HepG2 (cell line): Measurements from ENCODE around the gene POLG2.

Experiments
- HCFC1 ChIP-seq: fragments of 150-350 bp; IDR thresholded peaks from 2 replicates; pipeline ENCODE4 v1.6.1; 2014; ENCODE audit warnings: low read depth, low read length
- KAT7 ChIP-seq: IDR thresholded peaks from 2 replicates; pipeline ENCODE4 v1.6.1; 2018; ENCODE audit warnings: borderline replicate concordance, missing compliant biosample characterization
- MEIS1 ChIP-seq: sonication (generic); formaldehyde crosslinking; IDR thresholded peaks from 2 replicates; pipeline ENCODE4 v1.9.0; 2021; ENCODE audit warnings: mild to moderate bottlenecking, missing genetic modification reagents, moderate library complexity, borderline replicate concordance
- NKX3-1 ChIP-seq: sonication (generic); formaldehyde crosslinking; IDR thresholded peaks from 2 replicates; pipeline ENCODE4 v1.5.0; 2020; ENCODE audit warnings: missing genetic modification reagents
- POLR2AphosphoS5 ChIP-seq: IDR thresholded peaks from 2 replicates; pipeline ENCODE4 v1.6.1; 2012; ENCODE audit warnings: low read depth, low read length
- STAT5B ChIP-seq: sonication (generic); formaldehyde crosslinking; IDR thresholded peaks from 2 replicates; pipeline ENCODE4 v1.4.0; 2020; ENCODE audit warnings: missing genetic modification reagents
- ZBTB10 ChIP-seq: sonication (generic); formaldehyde crosslinking; IDR thresholded peaks from 2 replicates; pipeline ENCODE4 v1.4.0; 2020; ENCODE audit warnings: missing genetic modification reagents, borderline replicate concordance
- TF ChIP-seq, protein P1 (sequence below): sonication (generic); formaldehyde crosslinking; IDR thresholded peaks from 2 replicates; pipeline ENCODE4 v1.5.0; 2020; ENCODE audit warnings: mild to moderate bottlenecking, missing genetic modification reagents, moderate library complexity

DNA sequence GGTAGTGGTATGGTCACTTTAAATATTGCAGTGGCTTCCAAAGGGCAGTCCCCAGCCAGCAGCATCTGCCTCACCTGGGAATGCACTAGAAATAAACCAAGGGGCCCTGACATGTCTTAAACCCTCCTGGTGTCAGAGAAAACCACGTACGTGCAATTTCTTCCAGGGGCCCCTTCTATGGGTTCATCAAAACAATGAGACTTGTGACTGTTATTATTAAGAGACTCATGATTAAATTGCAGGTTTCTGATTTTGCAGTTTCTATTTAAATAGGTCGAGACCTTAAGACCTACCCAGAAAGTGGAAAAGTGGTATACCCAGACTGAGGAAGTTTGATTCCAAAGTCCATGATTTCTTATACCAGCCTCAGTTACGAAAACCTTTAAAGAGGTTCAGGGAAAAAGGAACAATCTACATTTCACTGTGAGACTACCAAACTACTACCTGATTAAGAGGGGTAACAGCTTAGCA is 746 bp upstream of the POLG2 start:
- TF ChIP-seq NKX3-1 (CRISPR knock-in tag): no peak
- TF ChIP-seq HCFC1: no peak
- TF ChIP-seq ZBTB10 (CRISPR knock-in tag): no peak
- TF ChIP-seq, protein P1, sequence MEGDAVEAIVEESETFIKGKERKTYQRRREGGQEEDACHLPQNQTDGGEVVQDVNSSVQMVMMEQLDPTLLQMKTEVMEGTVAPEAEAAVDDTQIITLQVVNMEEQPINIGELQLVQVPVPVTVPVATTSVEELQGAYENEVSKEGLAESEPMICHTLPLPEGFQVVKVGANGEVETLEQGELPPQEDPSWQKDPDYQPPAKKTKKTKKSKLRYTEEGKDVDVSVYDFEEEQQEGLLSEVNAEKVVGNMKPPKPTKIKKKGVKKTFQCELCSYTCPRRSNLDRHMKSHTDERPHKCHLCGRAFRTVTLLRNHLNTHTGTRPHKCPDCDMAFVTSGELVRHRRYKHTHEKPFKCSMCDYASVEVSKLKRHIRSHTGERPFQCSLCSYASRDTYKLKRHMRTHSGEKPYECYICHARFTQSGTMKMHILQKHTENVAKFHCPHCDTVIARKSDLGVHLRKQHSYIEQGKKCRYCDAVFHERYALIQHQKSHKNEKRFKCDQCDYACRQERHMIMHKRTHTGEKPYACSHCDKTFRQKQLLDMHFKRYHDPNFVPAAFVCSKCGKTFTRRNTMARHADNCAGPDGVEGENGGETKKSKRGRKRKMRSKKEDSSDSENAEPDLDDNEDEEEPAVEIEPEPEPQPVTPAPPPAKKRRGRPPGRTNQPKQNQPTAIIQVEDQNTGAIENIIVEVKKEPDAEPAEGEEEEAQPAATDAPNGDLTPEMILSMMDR (CRISPR knock-in tag): no peak
- no peak for TF ChIP-seq STAT5B (CRISPR knock-in tag)
- TF ChIP-seq MEIS1 (CRISPR knock-in tag): no peak
- no peak for TF ChIP-seq POLR2AphosphoS5
- no peak for TF ChIP-seq KAT7 (CRISPR knock-in tag)
